Measurements from ENCODE around the gene FBXW8.

The FBXW8 gene

GRCh38 chr12:117051380-117051779, 140.6 kb downstream of the FBXW8 start:
- TF ChIP-seq SIN3A (IDR thresholded peaks at IDR 0.05; ENCODE audit: borderline replicate concordance, insufficient read depth, low read length) = no peak
- TF ChIP-seq TAF1 (IDR thresholded peaks at IDR 0.05; ENCODE audit: borderline replicate concordance, insufficient read depth, low read length) = no peak
- no peak for TF ChIP-seq FOXP2 (optimal IDR thresholded peaks at IDR 0.05; ENCODE audit: borderline replicate concordance, extremely low read depth, extremely low read length, insufficient read depth)
- no peak for TF ChIP-seq POLR2AphosphoS5 (IDR thresholded peaks at IDR 0.05; ENCODE audit: low read depth, low read length)
- TF ChIP-seq REST (IDR thresholded peaks at IDR 0.05; ENCODE audit: insufficient read depth in 1 of 2, low read depth in 2 of 2, low read length in 2 of 2) = no peak

- TF ChIP-seq POLR2AphosphoS5 (IDR thresholded peaks at IDR 0.05; ENCODE audit: low read depth, low read length) (no peak), SIN3A (IDR thresholded peaks at IDR 0.05; ENCODE audit: borderline replicate concordance, insufficient read depth, low read length) (no peak), FOXP2 (optimal IDR thresholded peaks at IDR 0.05; ENCODE audit: borderline replicate concordance, extremely low read depth, extremely low read length, insufficient read depth) (no peak), REST (IDR thresholded peaks at IDR 0.05; ENCODE audit: insufficient read depth in 1 of 2, low read depth in 2 of 2, low read length in 2 of 2) (no peak), TAF1 (IDR thresholded peaks at IDR 0.05; ENCODE audit: borderline replicate concordance, insufficient read depth, low read length) (no peak)
Measured at GRCh38 chr12:117052386-117053049, 141.8 kb downstream of the FBXW8 start.

GRCh38 chr12:117053050-117053400, 142.3 kb downstream of the FBXW8 start:
- no peak for TF ChIP-seq TAF1 (IDR thresholded peaks at IDR 0.05; ENCODE audit: borderline replicate concordance, insufficient read depth, low read length)
- TF ChIP-seq FOXP2 (optimal IDR thresholded peaks at IDR 0.05; ENCODE audit: borderline replicate concordance, extremely low read depth, extremely low read length, insufficient read depth) = no peak
- TF ChIP-seq POLR2AphosphoS5 (IDR thresholded peaks at IDR 0.05; ENCODE audit: low read depth, low read length) = no peak
- TF ChIP-seq SIN3A (IDR thresholded peaks at IDR 0.05; ENCODE audit: borderline replicate concordance, insufficient read depth, low read length) = no peak
- no peak for TF ChIP-seq REST (IDR thresholded peaks at IDR 0.05; ENCODE audit: insufficient read depth in 1 of 2, low read depth in 2 of 2, low read length in 2 of 2)

GRCh38 chr12:117053597-117054201, 142.9 kb downstream of the FBXW8 start:
- TF ChIP-seq FOXP2 (optimal IDR thresholded peaks at IDR 0.05; ENCODE audit: borderline replicate concordance, extremely low read depth, extremely low read length, insufficient read depth) (no peak), SIN3A (IDR thresholded peaks at IDR 0.05; ENCODE audit: borderline replicate concordance, insufficient read depth, low read length) (no peak), REST (IDR thresholded peaks at IDR 0.05; ENCODE audit: insufficient read depth in 1 of 2, low read depth in 2 of 2, low read length in 2 of 2) (no peak), TAF1 (IDR thresholded peaks at IDR 0.05; ENCODE audit: borderline replicate concordance, insufficient read depth, low read length) (no peak), POLR2AphosphoS5 (IDR thresholded peaks at IDR 0.05; ENCODE audit: low read depth, low read length) (no peak)
